Activated CD8-positive, alpha-beta memory T cell treated with anti-CD3 and anti-CD28 coated beads for 36 hours (primary cell): ENCODE data around the gene GPRC5D. TPM values are rescaled to one million over a fixed set of nuclear protein-coding genes. Genes with fewer than 3 reads are reported as not detected.

Source experiments
- CTCF ChIA-PET: fragments of 350-600 bp; sonication (Branson Sonifier 250); formaldehyde crosslinking; loops from one replicate; lab custom pipeline; 2021; ENCODE audit warnings: antibody characterized with exemption; lab: Charles Lee
- POLR2A ChIA-PET: fragments of 350-600 bp; sonication (Branson Sonifier 250); formaldehyde crosslinking; loops from one replicate; lab custom pipeline; 2021; ENCODE audit warnings: antibody characterized with exemption; lab: Charles Lee
- total RNA-seq, 2 experiments: library from RNA; stranded (reverse); gene quantifications; one replicate each; pipeline ENCODE4 v1.2.3, GENCODE V29; 2021

Gene GPRC5D
- total RNA-seq, 2 experiments from 2014 or later = not detected

DNA sequence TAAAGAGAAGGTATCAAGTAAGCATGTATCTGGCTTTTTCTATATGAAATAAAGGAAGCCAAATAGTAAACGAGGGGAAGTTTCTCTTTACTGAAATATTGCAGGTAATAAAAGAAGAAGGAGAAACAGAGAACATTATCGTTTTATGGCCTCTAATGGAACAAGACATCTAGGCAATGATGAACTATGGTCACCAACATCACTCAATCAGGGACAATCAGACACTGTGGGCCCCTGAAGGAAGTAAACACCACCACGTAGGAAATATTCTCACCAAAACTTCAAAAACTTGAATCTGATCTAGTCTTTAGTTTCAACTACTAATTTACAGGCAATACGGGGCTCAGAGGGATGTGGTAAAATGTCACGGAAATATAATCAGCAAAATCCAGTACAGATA is 32.2 kb upstream of the GPRC5D start:
- CTCF ChIA-PET = no interaction called here
- POLR2A ChIA-PET = no interaction called here

DNA sequence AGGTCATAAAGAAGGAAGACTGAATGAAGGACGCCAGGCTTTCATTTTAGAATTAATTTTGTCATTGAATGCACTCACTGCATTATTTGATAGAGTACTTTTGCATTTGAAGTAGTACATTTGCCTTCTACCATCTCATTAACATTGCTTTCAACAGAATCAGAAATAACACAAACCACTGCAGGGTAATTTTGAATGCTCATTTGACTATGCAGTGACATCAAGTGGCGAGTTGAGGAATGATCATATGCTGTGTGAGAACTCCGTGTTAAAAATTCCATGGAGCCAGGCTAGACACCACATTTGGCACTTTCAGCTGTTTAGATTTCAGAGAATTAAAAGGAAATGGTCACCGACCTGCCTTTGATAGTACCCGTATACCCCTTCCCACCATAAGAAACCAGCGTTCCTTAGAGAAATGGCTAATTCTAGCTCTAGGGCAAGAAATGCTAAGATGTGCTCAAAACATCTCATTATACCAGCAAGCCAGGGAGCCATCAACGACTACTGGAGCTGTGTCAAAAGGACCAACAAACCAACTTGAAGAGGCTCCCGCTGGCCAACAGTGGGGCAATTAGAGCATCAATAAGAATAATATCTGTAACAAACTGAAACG is 31.6 kb upstream of the GPRC5D start:
- ChIA-PET POLR2A (no interaction called here), CTCF (no interaction called here)

DNA sequence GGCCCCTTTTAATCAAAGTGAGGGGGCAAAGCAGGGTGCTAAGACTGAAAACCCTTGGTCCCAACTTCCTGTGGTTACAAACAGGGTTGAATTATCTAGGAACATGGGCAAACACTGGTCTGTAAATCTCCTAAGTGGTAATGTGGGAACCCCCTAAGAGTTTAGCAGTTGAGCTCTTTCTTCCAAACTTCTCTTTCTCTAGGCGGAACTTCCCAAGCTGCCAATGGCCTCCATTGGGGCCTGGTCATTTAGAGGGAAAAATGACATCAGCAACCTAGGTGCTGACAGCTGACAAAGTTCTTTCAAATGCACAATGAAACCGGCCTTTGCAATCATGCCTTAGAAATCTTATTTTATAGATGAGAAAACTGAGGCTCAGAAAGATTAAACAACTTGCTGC is 30.4 kb upstream of the GPRC5D start:
- ChIA-PET CTCF (interaction anchor here (1.1 kb wide), 1 partner anchor 8 kb away, joined by 3 read pairs; no protein-coding TSS in a partner anchor), POLR2A (interaction anchor here (0.6 kb wide), 1 partner anchor 148 kb away, joined by 3 read pairs; no protein-coding TSS in a partner anchor)

DNA sequence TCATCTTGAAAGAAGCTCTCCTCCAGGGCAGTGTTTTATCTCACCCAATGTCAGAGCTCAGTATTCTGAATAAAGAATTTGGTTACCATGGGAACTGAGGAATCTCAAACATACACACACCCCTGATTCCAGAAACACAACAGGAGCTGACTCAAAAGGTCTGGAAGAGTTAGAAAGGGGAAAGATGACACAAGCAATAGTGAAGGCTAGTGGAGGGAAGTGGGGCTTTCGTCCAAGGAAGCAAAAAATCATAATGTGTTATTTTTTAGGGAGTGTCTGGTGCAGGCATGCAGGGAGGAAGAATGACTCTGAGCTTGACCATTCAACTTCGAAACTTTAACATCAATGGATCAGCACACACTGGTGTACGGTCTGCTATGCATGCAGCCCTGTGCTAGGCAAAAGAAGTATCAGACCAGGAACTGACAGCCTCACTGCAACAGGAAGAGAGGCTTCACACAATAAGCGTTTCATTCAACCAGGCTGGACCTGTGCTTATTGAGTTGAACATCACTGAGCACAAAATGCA is 27.8 kb upstream of the GPRC5D start:
- CTCF ChIA-PET = no interaction called here
- POLR2A ChIA-PET = no interaction called here

DNA sequence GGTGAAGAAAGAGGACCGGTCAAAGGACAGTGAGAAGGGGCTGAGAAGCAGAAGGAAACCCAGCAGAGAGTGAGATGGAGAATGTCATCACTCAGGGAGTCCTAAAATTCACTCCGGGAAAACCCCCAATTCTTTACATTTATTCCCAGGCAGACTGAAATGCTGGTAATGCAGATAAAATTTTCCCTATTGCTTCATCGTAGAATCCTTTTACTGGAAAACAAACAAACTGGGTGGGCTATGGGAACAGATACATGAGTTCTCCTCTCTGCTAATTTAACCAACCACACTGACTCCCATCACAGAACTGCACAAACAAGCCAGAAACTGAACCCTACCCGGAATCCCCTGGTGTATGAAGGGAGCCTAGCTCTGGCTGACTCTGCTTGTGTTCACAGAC is 27.2 kb upstream of the GPRC5D start:
- CTCF ChIA-PET = no interaction called here
- POLR2A ChIA-PET = no interaction called here

DNA sequence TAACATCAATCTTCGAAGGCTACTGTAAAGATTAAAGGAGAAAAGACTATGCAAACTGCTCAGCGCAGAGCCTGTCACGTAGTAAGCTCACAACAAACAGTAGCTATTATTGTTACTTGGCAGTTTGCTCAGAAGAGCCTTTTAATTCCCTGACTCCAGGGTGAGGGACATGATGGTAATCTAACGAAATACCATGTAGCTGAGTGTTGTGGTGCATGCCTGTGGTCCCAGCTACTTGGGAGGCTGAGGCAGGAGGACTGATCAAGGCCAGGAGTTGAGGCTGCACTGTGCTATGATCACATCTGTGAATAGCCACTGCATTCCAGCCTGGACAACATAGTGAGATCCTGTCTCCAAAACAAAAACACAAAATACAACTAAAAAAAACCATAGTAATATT is 25.3 kb upstream of the GPRC5D start:
- ChIA-PET CTCF (no interaction called here), POLR2A (no interaction called here)

DNA sequence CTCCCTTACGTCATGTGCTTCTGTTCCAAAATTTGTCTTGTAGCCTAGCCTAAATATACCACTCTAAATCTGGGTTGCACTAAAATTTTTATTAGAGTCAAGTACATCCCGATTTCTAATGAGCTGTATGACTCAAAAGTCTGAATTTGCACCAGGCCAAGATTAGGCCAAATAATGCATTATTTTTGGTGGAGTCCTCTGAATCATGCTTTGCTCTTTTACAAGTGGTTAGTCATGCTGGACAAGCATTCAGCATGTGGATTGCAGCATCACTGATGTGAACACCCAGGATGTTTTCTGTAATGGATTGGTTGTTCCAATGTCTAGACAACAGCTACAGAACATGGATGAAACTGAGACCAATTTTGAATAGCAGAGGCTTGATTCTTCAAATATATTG is 24.4 kb upstream of the GPRC5D start:
- POLR2A ChIA-PET = interaction anchor here (0.6 kb wide), 1 partner anchor 235 kb away, joined by 9 read pairs; no protein-coding TSS in a partner anchor
- CTCF ChIA-PET = no interaction called here

DNA sequence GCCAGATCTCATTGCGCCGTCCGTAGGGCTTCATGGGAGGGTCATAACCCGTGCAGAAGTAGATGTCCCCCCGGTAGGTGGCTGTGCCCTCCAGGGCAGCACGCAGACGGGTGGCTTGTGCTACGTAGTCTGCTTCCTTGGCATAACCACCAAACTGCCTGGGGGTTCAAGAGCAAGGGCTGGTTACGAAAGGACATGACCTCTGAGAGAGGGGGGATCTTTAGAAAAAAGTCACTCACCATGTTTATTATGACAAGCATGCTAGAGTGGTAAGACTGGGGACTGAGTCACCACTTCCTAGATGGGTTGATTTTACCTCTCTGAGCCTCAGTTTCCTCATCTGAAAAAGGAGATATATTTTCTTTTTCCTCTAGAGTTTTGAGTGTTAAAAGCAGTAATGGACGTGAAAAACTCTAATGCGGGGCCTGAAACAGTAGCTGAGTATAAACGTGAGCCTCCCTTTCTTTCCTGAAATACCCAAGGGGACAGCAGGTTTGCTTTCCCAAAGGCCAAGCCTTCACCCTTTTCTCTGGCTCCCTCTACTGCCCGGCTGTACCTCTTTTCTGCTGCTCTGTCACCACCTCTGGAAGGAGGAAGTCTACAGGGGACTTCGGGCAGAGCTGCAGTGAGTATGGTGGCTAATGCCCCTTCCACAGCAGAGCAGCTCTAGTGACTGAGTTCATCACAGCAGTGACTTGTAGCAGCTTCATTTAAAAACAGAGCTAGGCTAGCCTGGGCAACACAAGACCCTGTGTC is 23.5 kb upstream of the GPRC5D start:
- POLR2A ChIA-PET = interaction anchor here (0.6 kb wide), 1 partner anchor 236 kb away, joined by 9 read pairs; no protein-coding TSS in a partner anchor
- CTCF ChIA-PET = no interaction called here

DNA sequence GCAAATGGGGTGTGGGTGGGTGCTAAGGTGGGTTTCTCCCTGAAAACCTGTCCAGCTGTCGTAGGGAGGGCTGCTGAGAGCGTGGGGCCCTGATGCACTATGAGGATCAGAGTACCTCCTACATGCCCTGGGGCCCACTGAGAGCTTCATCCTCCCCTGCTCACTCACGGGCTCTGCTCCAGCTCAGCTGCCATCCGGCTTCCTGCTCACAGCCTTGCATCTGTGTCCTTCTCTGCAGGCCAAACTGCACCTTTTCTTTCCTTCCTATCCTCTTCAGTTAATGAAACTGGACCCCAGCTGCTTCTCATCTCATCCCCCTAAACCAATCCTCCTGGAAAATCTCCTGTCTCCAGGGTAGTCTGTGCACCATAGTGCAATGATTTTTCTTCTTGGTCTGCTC is 22.2 kb upstream of the GPRC5D start:
- POLR2A ChIA-PET = no interaction called here
- CTCF ChIA-PET = no interaction called here

DNA sequence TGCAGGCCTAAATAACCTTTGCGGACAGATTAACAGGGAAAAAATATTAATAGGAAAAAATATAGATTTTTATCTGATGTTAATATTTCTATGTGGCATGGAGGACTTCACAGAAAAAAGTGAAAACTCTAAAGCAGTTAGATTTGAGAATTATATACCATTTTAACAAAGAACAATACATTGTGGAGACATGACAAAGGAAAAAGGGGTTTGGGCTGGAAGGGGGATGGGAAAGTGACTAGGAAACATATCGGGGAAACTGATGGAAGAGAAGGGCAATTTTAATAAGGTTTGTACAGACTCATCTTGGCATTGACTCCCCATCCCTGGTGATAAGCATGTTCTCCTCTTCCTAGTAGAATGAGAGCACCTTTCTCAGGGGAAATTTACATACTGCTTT is 21.0 kb upstream of the GPRC5D start:
- ChIA-PET POLR2A (no interaction called here), CTCF (no interaction called here)

DNA sequence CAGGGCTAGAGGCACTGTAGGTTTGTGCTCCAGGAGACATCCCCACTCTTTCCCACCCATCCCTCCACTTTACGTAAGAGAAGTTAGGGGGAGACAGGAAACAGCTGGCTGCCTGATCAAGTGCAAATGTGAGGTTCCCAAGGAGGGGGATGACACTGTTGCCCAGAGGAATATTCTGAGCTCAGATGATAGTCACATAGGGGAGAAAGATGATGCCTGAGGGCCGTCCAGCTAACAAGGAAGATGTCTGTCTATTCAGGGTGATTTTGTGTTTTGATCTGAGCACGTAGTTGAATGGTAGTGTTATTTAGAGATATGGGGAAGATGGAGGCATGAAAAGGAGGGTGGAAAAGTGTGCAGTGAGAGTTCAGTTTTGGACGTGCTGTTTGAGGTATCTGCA is 13.9 kb upstream of the GPRC5D start:
- CTCF ChIA-PET = no interaction called here

DNA sequence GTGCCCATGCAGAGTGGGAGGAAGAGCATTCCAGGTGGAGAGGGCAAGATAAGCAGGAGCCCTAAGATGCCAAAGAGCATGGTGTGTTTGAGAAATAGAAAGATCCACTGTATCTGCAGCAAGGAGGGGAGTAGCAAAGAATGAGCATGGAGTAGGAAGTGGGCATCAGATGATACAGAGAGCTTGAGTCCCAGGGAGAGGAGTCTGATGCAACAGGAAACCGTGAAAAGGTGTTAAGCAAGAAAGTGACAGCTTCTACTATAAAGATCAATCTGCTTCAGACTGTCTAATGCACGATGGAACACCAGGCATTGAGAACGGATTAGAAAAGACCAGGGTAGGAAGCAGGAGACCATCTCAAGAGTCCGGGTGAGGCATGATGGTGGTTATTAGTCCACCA is 12.3 kb upstream of the GPRC5D start:
- POLR2A ChIA-PET = no interaction called here
- CTCF ChIA-PET = no interaction called here

More for the DNA sequence above, 13.9 kb upstream of the GPRC5D start:
- POLR2A ChIA-PET = no interaction called here

DNA sequence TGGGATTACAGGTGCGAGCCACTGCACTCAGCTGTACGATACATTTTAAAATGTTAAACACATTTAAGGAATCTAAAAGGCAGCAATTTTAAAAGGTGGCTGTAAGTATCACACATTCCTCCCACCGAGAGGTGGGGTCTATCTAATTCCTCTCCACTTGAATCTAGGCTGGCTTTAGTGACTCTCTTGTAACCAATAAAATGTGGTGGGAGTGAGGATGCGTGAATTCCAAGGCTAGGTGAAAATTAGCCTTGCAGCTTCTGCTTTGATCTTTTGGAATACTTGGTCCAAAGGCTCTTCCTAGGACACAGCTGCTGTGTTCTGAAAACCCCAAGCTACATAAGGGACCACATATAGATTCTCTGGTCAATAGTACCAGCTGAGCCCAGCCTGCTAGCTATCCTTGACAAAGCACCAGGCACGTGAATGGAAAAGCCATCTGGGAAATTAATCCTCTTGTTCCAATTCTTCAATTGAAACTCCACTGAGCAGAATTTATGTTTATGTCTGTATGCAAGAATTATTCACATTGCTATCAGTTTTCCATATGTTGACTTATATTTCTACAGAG is 8.8 kb upstream of the GPRC5D start:
- CTCF ChIA-PET = no interaction called here
- POLR2A ChIA-PET = no interaction called here

DNA sequence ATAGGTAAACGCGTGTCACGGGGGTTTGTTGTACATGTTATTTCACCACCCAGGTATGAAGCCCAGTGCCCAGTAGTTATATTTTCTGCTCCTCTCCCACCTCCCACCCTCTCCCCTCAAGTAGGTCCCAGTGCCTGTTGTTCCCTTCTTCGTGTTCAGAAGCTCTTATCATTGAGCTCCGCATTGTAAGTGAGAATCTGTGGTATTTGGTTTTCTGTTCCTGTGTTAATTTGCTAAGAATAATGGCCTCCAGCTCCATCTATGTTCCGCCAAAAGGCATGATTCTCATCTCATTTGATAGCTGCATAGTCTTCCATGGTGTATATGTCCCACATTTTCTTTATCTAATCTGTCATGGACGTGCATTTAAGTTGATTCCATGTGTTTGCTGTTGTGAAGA is 6.9 kb upstream of the GPRC5D start:
- CTCF ChIA-PET = no interaction called here
- POLR2A ChIA-PET = no interaction called here

DNA sequence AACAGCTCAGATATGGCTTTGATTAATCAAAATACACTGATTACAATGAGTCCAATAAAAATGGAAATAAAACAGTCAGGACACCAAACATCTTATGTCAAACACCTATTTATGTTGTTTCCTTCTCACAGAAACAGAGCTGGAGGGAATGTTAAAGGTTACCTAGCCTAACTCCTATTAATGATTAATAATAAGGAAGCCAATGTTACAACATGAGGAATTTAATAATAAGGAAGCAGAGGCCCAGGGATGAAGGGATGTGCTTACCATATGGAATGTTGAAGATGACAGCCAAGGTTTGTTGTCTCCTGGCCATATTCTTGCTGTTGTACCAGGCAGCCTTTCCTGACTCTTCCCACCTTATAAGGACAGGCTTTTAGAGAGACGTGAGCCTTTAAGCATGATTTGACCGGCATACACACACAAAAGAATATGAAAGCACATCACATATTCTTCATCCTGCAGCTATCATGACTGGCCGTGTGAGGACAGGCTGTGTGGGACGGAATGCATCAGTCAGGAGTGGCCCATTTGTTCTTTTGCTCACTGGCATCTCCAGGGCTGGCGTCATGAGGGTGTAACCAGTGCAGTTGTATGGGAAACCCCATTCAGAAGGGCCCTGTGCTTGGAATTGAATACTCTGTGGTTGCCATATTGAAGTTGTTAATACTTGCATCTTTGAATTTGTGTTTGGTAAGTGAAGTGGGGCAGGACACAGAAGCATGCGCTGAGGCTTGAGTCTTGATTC is 3.1 kb upstream of the GPRC5D start:
- POLR2A ChIA-PET = no interaction called here

DNA sequence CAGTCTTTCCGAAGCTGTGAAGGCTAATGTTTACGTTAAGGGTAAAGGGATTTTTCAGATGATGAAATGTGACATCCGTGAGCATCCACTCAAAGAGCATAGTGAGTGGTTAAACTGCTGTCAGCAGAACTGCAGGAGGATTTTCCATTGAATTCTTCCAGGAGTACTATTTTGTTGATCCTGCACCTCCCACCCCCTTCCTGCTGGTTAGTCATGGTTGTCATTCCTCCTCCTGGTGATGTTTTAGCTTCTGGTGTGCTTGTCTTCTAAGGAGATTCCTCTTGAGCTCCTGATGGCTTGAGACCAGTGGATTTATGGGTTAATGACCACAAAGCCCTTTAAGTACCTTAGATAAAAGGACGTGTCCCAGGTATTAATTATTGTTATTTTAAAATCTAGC is 2.4 kb upstream of the GPRC5D start:
- CTCF ChIA-PET = no interaction called here

More for the DNA sequence above, 3.1 kb upstream of the GPRC5D start:
- CTCF ChIA-PET = no interaction called here

DNA sequence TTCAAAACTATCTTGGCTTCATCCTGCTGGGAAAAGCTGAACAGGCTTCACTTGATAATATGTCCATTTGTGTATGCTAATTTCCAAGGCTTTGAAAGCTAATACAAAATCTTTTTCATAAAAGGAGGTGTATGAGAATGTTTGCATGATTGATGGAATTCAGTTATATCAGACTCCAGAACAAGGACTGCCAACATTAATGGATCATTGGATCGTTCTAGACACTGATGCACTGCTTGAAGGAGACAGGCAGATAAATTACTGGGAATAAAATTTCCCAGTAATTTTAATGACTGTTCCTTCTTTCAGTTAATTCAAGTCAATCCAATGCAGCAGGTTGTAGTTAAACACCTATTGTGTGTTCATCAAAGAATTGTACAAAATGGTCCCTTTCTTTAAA is 466 bp downstream of the GPRC5D start:
- ChIA-PET POLR2A (no interaction called here), CTCF (no interaction called here)

More for the DNA sequence above, 2.4 kb upstream of the GPRC5D start:
- POLR2A ChIA-PET = no interaction called here

DNA sequence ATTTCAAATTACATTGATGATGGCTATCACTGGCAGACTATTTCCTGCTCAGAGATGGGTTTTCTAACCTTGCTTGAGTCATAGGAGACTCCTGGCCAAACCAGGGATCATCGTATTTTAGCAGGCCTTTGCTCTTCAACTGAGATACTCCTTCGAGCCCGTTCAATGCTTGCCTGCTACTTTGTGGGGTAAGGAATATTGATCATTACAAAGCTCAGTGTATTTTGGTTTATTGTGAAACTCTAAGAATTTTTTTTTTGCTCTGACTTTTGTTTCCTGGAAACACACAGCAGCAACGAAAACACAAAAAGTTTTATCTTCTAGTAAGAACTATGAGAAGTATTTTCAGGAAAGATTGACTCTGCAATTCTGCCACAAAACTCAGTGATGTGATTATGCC is 4.1 kb downstream of the GPRC5D start:
- ChIA-PET POLR2A (no interaction called here), CTCF (no interaction called here)

DNA sequence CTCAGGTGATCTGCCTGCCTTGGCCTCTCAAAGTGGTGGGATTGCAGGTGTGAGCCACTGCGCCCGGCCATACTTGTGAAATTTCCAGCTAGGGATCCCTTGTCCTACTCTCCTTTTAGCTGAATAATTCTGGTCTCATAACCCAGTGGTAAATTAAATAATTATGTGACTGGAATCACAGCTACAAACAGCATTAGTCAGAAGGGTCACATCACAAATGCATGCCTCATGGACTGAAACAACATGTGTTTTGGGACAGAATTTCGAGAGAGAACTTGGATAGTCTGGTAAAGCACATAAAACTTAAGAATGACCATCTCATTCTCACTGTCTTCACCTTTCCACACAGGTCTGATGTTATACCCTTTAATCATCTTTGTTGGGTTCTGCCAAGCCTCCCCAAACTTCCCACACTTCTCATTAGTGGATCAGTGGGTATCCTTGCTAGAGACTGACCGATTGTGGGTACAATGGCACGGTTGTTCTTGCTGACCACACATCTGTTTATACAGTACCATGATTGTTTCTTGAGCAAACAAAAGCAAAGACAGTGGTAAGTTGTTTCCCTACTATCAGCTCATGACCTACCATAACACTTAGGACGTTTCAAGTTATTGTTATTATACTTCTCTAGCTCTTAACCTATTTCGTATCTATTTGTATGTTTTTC is 5.1 kb downstream of the GPRC5D start:
- CTCF ChIA-PET = no interaction called here
- POLR2A ChIA-PET = no interaction called here
